ENCODE results near the gene TYMP. TPM values are rescaled to one million over a fixed set of nuclear protein-coding genes. Genes with fewer than 3 reads are reported as not detected.

Gene TYMP
- total and polyA plus RNA-seq, 5 donors, result 14.6 to 35.5 (median 19.0) TPM

GRCh38 chr22:50562523-50563412, 33.0 kb upstream of the TYMP start, which contains the start of gene SYCE3:
Gene SYCE3 (minus strand): TSS chr22:50562919. CDS start chr22:50556405, 6,514 bp downstream.
- DNase-seq (peak; percentile 97 to 99 (median 99)), ATAC-seq (peak; percentile 95 to 97)
- Histone ChIP-seq H3K9me3 (ENCODE audit: control insufficient read depth, low read length) (no peaks in the 10 kb centered on the region), H3K27ac (ENCODE audit: low read length) (peak within 1 kb of the TSS; percentile 91), H3K27me3 (ENCODE audit: control insufficient read depth, insufficient read depth) (no peaks in the 10 kb centered on the region), H3K4me3 (ENCODE audit: low read length) (peak within 1 kb of the TSS; percentile 74), H3K4me1 (ENCODE audit: control insufficient read depth, insufficient read depth, low read length) (peaks cover 3% of the 10 kb centered on the region)
- intact Hi-C loops (cut with DNase I), result no loop called here
- 7% methylated on average over 60 of the region's 61 CpGs for WGBS

- 77% methylated on average over 31 of the region's 34 CpGs for WGBS
- DNase-seq (peak in 1 of 3 donors; percentile 74), ATAC-seq (no peak)
- no peaks in the 10 kb centered on the region for H3K9me3 ChIP-seq (ENCODE audit: control insufficient read depth, low read length)
- no peak overlapping the region for H3K4me3 ChIP-seq (ENCODE audit: low read length)
- peaks cover 3% of the 10 kb centered on the region for H3K4me1 ChIP-seq (ENCODE audit: control insufficient read depth, insufficient read depth, low read length)
- intact Hi-C loops (cut with DNase I), result no loop called here
- no peak overlapping the region for H3K27ac ChIP-seq (ENCODE audit: low read length)
- no peaks in the 10 kb centered on the region for H3K27me3 ChIP-seq (ENCODE audit: control insufficient read depth, insufficient read depth)
Observed at GRCh38 chr22:50561401-50562358, 31.9 kb upstream of the TYMP start.

- WGBS, result 88% methylated on average over 3 of the region's 3 CpGs
- no peak for ATAC-seq
- peak in 1 of 3 donors; percentile 3 for DNase-seq
- intact Hi-C loops (cut with DNase I), result no loop called here
- Histone ChIP-seq H3K9me3 (ENCODE audit: control insufficient read depth, low read length) (no peaks in the 10 kb centered on the region), H3K4me3 (ENCODE audit: low read length) (no peak overlapping the region), H3K4me1 (ENCODE audit: control insufficient read depth, insufficient read depth, low read length) (peaks cover 3% of the 10 kb centered on the region), H3K27me3 (ENCODE audit: control insufficient read depth, insufficient read depth) (no peaks in the 10 kb centered on the region), H3K27ac (ENCODE audit: low read length) (no peak overlapping the region)
Observed at GRCh38 chr22:50560034-50560433, 30.2 kb upstream of the TYMP start.

- 83% methylated on average over 5 of the region's 5 CpGs for WGBS
- Histone ChIP-seq H3K27me3 (ENCODE audit: control insufficient read depth, insufficient read depth) (no peaks in the 10 kb centered on the region), H3K9me3 (ENCODE audit: control insufficient read depth, low read length) (no peaks in the 10 kb centered on the region), H3K27ac (ENCODE audit: low read length) (no peak overlapping the region), H3K4me3 (ENCODE audit: low read length) (no peak overlapping the region), H3K4me1 (ENCODE audit: control insufficient read depth, insufficient read depth, low read length) (no peaks in the 10 kb centered on the region)
- no peak for ATAC-seq
- no peak for DNase-seq
- intact Hi-C loops (cut with DNase I), result no loop called here
Observed at GRCh38 chr22:50556703-50557102, 26.9 kb upstream of the TYMP start.

- H3K9me3 ChIP-seq (ENCODE audit: control insufficient read depth, low read length), result no peaks in the 10 kb centered on the region
- no peak for ATAC-seq
- H3K27me3 ChIP-seq (ENCODE audit: control insufficient read depth, insufficient read depth), result no peaks in the 10 kb centered on the region
- WGBS, result 80% methylated on average over 8 of the region's 8 CpGs
- DNase-seq, result peak in 1 of 3 donors; percentile 7
- no peak overlapping the region for H3K27ac ChIP-seq (ENCODE audit: low read length)
- H3K4me3 ChIP-seq (ENCODE audit: low read length), result no peak overlapping the region
- H3K4me1 ChIP-seq (ENCODE audit: control insufficient read depth, insufficient read depth, low read length), result no peaks in the 10 kb centered on the region
- intact Hi-C loops (cut with DNase I), result no loop called here
Observed at GRCh38 chr22:50553310-50553709, 23.5 kb upstream of the TYMP start.

GRCh38 chr22:50551160-50551752, 21.4 kb upstream of the TYMP start:
- Histone ChIP-seq H3K4me3 (ENCODE audit: low read length) (no peak overlapping the region), H3K9me3 (ENCODE audit: control insufficient read depth, low read length) (no peaks in the 10 kb centered on the region), H3K27me3 (ENCODE audit: control insufficient read depth, insufficient read depth) (no peaks in the 10 kb centered on the region), H3K27ac (ENCODE audit: low read length) (no peak overlapping the region), H3K4me1 (ENCODE audit: control insufficient read depth, insufficient read depth, low read length) (no peaks in the 10 kb centered on the region)
- DNase-seq (no peak), ATAC-seq (no peak)
- 93% methylated on average over 11 of the region's 11 CpGs for WGBS
- intact Hi-C loops (cut with DNase I), result no loop called here

- Histone ChIP-seq H3K9me3 (ENCODE audit: control insufficient read depth, low read length) (no peaks in the 10 kb centered on the region), H3K27me3 (ENCODE audit: control insufficient read depth, insufficient read depth) (no peaks in the 10 kb centered on the region), H3K4me1 (ENCODE audit: control insufficient read depth, insufficient read depth, low read length) (no peaks in the 10 kb centered on the region), H3K27ac (ENCODE audit: low read length) (no peak overlapping the region), H3K4me3 (ENCODE audit: low read length) (no peak overlapping the region)
- ATAC-seq (no peak), DNase-seq (no peak)
- 90% methylated on average over 8 of the region's 8 CpGs for WGBS
- intact Hi-C loops (cut with DNase I), result no loop called here
Observed at GRCh38 chr22:50550395-50550794, 20.6 kb upstream of the TYMP start.

GRCh38 chr22:50548921-50549790, 19.3 kb upstream of the TYMP start:
- intact Hi-C loops (cut with DNase I), result no loop called here
- DNase-seq (peak in 2 of 3 donors; percentile 35 to 61), ATAC-seq (no peak)
- Histone ChIP-seq H3K27me3 (ENCODE audit: control insufficient read depth, insufficient read depth) (no peaks in the 10 kb centered on the region), H3K9me3 (ENCODE audit: control insufficient read depth, low read length) (no peaks in the 10 kb centered on the region), H3K27ac (ENCODE audit: low read length) (no peak overlapping the region), H3K4me3 (ENCODE audit: low read length) (peak overlapping the region; percentile 4), H3K4me1 (ENCODE audit: control insufficient read depth, insufficient read depth, low read length) (no peaks in the 10 kb centered on the region)
- WGBS, result 61% methylated on average over 68 of the region's 68 CpGs

- ATAC-seq (no peak), DNase-seq (peak in 2 of 3 donors; percentile 58 to 71)
- H3K27me3 ChIP-seq (ENCODE audit: control insufficient read depth, insufficient read depth), result no peaks in the 10 kb centered on the region
- 6% methylated on average over 56 of the region's 56 CpGs for WGBS
- no peaks in the 10 kb centered on the region for H3K9me3 ChIP-seq (ENCODE audit: control insufficient read depth, low read length)
- intact Hi-C loops (cut with DNase I), result no loop called here
- peak overlapping the region; percentile 4 for H3K4me3 ChIP-seq (ENCODE audit: low read length)
- H3K4me1 ChIP-seq (ENCODE audit: control insufficient read depth, insufficient read depth, low read length), result no peaks in the 10 kb centered on the region
- H3K27ac ChIP-seq (ENCODE audit: low read length), result no peak overlapping the region
Observed at GRCh38 chr22:50548040-50548920, 18.5 kb upstream of the TYMP start.
